GM21723 (cell line): ENCODE measurements around the gene PGBD5.

Experiments
- ATAC-seq: cut with Tn5 transposase; IDR thresholded peaks from one replicate; pipeline ENCODE4 v1.9.1; 2021; ENCODE audit warnings: mild to moderate bottlenecking, moderate library complexity; ENCODE audit not compliant: unreplicated experiment

PGBD5 gene

GRCh38 chr1:230377851-230378250, 48.3 kb downstream of the PGBD5 start:
- ATAC-seq: no peak

- no peak for ATAC-seq
These were observed 48.8 kb downstream of the PGBD5 start for GRCh38 chr1:230377324-230377723.

- no peak for ATAC-seq
These were observed 49.8 kb downstream of the PGBD5 start for GRCh38 chr1:230376296-230376695.

GRCh38 chr1:230375780-230376179, 50.4 kb downstream of the PGBD5 start:
- no peak for ATAC-seq

DNA sequence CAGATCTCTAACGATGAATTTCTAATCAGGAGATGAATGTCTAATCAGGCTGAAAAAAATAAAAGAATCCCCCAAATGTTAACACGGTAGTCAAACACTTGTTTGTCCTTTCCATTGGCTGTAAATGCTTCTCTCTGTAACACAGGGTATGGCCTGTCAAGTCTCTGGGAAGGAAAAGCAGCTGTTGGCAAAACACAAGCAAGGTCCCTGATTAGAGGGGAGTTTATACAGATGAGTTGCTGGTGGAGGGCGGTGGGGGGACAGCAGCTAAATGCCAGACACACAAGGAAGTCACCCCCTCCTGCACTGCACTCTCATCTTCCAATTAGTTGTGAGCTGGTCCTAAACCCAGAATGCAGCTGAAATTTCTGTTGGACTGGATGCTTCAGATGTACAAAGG, 51.0 kb downstream of the PGBD5 start:
- no peak for ATAC-seq

DNA sequence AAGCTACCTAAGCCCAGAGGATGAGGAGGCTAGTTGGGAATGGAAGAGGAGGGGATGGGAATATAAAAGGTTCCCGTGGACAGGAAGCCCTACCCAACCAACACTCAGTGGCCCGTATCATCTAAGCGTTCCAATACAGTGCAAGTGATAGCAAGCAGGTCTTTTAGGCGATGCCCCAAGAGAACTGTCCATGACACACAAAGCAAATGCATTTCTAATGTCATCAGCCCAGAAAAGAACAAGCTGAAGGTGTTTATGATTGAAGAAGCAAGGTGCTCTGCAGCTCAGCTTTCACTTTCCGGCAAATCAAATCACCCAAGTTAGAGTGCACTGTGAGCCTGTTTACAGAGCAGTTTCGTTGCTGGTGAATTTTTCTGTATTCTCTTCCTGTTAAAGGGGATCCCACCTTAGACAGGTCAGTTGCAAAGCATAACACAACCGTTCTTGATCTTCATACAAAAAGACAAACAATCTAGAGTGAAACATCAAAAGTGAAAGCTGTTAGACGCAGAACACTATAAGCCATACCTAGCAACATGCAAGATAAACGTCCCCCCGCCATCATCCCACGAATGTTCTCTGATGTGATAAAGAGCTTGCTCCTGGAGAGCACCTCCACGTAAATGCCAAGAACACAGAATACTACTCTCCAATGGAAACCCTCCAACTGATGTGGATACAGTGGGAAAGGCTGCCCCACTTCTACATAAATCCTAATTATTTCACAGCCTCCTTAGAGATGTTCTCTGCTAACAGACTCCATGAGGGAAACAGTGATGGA, 54.0 kb downstream of the PGBD5 start:
- no peak for ATAC-seq

- no peak for ATAC-seq
These were observed 56.0 kb downstream of the PGBD5 start for GRCh38 chr1:230370109-230370508.

DNA sequence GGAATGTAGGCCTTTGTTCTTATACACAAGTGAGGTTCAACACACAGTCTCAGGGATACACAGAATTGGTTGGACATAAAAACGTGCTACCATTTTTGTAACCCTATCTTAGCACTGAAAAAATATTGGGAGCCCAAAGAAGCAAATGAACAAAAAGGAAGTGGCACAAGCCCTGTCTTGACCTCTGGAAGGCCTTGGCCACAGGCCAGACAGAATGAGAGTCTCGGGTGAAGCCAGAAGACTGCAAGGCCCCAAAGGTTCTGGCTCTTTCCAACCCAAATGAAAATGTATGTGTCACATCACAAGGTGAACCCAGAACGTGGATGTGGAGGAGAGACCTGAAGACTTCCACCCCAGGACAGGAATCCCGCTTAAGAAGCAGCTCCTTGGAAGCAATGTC, 57.3 kb downstream of the PGBD5 start:
- ATAC-seq: no peak

- no peak for ATAC-seq
These were observed 57.8 kb downstream of the PGBD5 start for GRCh38 chr1:230368363-230368762.

DNA sequence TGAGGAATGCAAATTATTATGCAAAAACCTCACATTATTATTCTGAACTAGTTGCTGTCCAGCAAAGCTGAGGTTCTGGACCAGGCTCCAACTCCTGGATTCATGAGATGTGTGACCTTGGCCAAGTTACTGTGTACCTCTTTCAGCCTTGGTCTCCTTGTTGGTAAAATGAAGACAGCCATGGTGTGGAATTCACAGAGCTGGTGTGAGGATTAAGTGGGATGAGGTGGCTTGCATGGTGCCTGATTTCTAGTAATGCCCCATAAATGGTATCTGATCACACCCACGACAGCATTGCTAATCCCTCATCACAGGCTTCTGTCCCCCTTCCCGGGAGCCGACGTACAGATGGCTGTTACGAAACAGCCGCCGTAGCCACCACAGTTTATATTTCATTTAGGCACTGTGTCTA, 59.6 kb downstream of the PGBD5 start:
- ATAC-seq: no peak

DNA sequence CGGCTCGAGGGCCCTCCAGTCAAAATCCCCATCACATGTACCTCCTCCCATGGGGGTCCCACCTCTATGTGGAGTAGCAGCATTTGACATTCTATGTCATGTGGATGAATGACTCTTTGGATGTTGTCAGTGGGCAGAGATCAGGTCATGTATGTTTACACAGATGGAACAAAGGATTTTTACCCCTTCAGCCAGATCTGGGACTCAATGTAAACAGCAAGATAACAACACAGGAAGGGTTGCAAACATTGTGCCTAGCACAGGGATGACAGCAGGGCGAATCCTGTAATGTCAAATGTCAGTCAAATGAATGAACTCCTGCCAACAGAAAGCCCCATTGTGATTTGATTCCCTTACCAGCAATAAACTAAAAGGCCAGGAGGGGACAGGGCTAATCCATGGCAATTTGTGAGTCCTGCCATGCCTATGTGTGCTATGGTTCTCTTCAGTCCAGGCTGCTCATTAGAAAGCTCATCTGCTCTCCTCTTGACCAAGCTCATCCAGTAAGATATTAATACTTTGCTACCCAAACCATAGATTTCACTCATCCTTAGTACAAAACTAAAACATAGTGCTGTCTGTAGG, 60.3 kb downstream of the PGBD5 start:
- ATAC-seq: no peak

DNA sequence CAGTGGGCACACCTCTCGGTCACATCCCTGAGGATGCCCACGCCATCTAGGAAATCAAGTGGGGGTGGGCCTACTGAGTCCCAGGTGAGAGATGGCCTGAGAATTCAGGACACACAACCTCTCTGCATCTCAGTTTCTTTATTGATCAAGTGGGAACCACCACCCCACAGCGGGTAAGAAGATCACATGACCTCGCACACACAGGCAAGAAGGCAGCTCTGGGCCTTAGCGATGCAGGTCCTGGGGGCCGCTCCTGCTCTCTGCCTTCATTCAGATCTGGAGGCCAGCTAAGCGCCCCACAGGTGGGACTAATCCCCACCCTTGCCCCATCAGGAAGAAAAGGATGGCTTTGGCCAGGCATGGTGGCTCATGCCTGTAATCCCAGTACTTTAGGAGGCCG, 63.2 kb downstream of the PGBD5 start:
- no peak for ATAC-seq

DNA sequence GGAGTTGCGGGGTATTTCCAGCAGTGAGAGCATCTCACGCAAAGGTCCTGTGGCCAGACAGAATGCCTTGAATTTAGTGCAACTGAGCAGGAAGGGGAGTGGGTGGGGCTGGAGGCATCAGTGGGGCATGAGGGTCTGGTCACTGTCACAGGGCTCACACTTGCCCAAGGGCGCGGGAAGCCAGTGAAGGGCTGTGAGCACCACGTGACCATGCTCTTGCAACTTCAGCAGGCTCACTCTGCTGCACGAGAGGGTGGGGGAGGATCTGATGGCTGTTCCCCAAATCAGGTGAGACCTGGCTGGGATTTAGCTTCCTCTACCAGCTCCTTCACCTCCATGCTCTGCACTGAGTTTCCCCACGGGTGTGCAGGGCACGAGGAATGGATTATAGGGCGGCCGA, 64.2 kb downstream of the PGBD5 start:
- no peak for ATAC-seq

DNA sequence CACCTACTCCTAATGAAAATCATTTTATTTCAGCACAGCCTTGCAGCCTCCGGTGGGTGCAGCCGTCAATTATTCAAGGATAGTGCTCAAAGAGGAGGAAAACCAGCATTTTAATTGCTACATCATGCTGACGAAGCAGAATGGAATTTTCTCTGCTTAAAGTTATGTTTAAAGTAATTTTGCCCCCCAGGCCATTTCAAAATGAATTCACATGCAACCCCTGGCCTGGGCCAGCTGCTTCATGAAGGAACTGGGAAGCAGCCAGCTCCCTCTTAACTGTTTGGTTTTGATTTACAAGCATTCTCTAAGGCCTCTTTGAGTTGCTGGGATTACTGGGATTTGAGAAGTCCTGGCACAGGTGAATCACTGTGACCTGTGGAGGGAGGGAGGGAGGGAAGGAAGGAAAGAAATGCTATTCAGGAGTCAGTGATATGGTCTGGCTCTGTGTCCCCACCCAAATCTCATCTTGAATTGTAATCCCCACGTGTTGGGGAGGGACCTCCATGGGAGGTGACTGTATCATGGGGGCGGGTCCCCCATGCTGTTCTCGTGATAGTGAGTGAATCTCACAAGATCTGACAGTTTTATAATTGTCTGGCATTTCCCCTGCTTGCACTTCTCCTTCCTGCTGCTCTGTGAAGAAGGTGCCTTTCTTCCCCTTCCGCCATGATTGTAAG, 66.0 kb downstream of the PGBD5 start:
- ATAC-seq: no peak

GRCh38 chr1:230356869-230357794, 69.0 kb downstream of the PGBD5 start:
- ATAC-seq: no peak

DNA sequence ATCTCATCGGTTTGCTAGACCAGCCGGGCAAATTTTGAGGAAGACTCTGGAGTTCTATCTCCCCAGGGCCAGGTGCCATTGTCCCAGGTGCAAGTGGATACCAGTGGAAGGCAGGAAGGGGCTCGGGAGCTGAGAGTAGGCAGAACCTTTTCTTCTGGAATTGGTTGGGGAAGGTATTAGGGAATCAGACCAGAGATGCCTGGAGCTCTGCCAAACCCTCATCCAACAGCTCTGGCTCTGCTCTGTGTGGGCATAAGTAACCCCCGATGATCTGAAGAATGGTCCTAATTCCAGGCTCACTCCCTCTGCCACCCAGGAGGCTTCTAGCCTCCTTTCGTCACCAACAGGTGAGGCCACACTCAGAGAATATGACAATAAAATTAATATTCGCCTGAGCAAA, 69.9 kb downstream of the PGBD5 start:
- no peak for ATAC-seq

- no peak for ATAC-seq
These were observed 70.5 kb downstream of the PGBD5 start for GRCh38 chr1:230355594-230355993.

DNA sequence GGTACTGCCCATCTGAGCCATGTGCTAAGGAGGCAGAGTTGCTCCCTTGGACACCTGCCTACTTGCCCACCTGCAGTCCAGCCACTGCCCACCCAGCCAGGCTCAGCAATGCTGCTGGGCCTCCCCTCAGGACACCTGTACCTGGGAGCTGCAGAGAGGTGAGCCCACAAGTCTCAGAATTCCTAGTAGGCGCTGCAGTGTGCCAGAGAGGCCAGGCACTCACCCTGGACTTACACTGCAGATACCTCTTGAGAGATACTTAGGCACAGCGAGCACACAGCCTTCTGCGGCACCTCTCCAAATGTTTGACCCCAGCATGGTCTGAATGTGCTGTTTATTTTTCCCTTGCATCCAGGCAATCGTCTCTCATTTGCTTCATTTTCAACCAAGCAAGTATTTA, 71.0 kb downstream of the PGBD5 start:
- ATAC-seq: no peak

GRCh38 chr1:230354005-230354404, 72.1 kb downstream of the PGBD5 start:
- ATAC-seq: no peak

DNA sequence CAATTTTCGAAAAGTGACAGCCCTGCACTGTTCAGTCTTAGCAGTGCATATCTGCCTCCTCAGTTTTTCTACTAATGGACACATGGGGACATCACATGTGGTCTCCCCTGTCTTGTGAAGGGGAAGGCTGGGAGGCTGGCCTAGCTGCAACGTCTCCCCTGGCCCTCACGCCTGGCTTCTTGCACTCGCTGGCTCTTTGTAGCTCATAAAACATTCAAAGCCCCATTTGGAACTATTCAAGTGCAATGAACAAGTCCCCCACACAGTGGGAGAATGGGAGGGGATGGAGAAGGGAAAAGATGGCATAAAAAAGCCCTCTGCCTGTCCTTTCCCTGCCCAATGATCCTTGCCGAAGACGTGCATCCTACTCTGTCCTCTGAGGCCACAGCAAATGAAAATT, 73.6 kb downstream of the PGBD5 start:
- ATAC-seq: no peak

- no peak for ATAC-seq
These were observed 74.1 kb downstream of the PGBD5 start for GRCh38 chr1:230351983-230352382.
